Hepatocyte (in vitro differentiated cells): ENCODE results near the gene RAP1GAP.

Experiments used
- CTCF ChIP-seq: fragments of 200-600 bp; sonication (generic); IDR thresholded peaks from 2 replicates; pipeline ENCODE4 v1.5.1; 2016; ENCODE audit warnings: antibody characterized with exemption, mild to moderate bottlenecking; ENCODE audit not compliant: poor library complexity
- EZH2 ChIP-seq: fragments of 200-600 bp; sonication (generic); IDR thresholded peaks from 2 replicates; pipeline ENCODE4 v1.6.1; 2016; ENCODE audit warnings: antibody characterized with exemption, mild to moderate bottlenecking, borderline replicate concordance

- TF ChIP-seq CTCF (no peak), EZH2 (no peak)
These were observed 17.7 kb downstream of the RAP1GAP start for GRCh38 chr1:21651214-21652042.
